Neural progenitor cell (in vitro differentiated cells): ENCODE results near the gene CALN1. TPM values are rescaled to one million over a fixed set of nuclear protein-coding genes. Genes with fewer than 3 reads are reported as not detected.

ENCODE experiments used
- DNase-seq: peaks from one replicate; pipeline ENCODE4 v3.0.0-alpha.2; 2016; ENCODE audit warnings: low spot score
- H2AFZ ChIP-seq: fragments of 200-600 bp; sonication (generic); replicated peaks from 2 replicates; pipeline ENCODE4 v1.6.1; 2016; ENCODE audit warnings: antibody characterized with exemption
- H3F3A ChIP-seq: fragments of 200-600 bp; sonication (generic); 2 replicates; pipeline ENCODE4 v1.6.1; 2016; ENCODE audit warnings: antibody characterized with exemption, low read depth
- H3K27ac ChIP-seq: fragments of 200-600 bp; sonication (generic); 2 replicates; pipeline ENCODE4 v1.5.1; 2016; ENCODE audit warnings: mild to moderate bottlenecking
- H3K27me3 ChIP-seq: fragments of 200-600 bp; sonication (generic); 2 replicates; pipeline ENCODE4 v1.6.1; 2016; ENCODE audit warnings: mild to moderate bottlenecking, moderate library complexity
- H3K36me3 ChIP-seq: fragments of 200-600 bp; sonication (generic); 2 replicates; pipeline ENCODE4 v1.5.1; 2016
- H3K4me1 ChIP-seq: fragments of 200-600 bp; sonication (generic); 2 replicates; pipeline ENCODE4 v1.6.1; 2016; ENCODE audit warnings: mixed run types
- H3K4me2 ChIP-seq: fragments of 200-600 bp; sonication (generic); 2 replicates; pipeline ENCODE4 v1.6.1; 2016
- H3K4me3 ChIP-seq: fragments of 200-600 bp; sonication (generic); 2 replicates; pipeline ENCODE4 v1.5.1; 2016
- H3K79me2 ChIP-seq: fragments of 200-600 bp; sonication (generic); 2 replicates; pipeline ENCODE4 v1.6.1; 2016; ENCODE audit warnings: low read depth
- H3K9ac ChIP-seq: fragments of 200-600 bp; sonication (generic); 2 replicates; pipeline ENCODE4 v1.6.1; 2016
- H3K9me3 ChIP-seq: fragments of 200-600 bp; sonication (generic); 2 replicates; pipeline ENCODE4 v1.5.1; 2016; ENCODE audit warnings: low read depth
- H4K20me1 ChIP-seq: fragments of 200-600 bp; sonication (generic); 2 replicates; pipeline ENCODE4 v1.6.1; 2016; ENCODE audit warnings: low read depth
- H3K27ac Mint-ChIP-seq: 3 replicates; pipeline ENCODE4 v1.8.0; 2021; ENCODE audit warnings: mixed read lengths
- H3K27me3 Mint-ChIP-seq: 2 replicates; pipeline ENCODE4 v1.8.0; 2022; ENCODE audit warnings: low read depth, mild to moderate bottlenecking, inconsistent platforms, moderate library complexity, mixed read lengths; ENCODE audit not compliant: insufficient read depth
- H3K36me3 Mint-ChIP-seq: 3 replicates; pipeline ENCODE4 v1.8.0; 2021; ENCODE audit warnings: mixed read lengths
- H3K4me1 Mint-ChIP-seq: 3 replicates; pipeline ENCODE4 v1.8.0; 2021; ENCODE audit warnings: mixed read lengths
- H3K4me3 Mint-ChIP-seq: 3 replicates; pipeline ENCODE4 v1.8.0; 2021; ENCODE audit warnings: mild to moderate bottlenecking, moderate library complexity, mixed read lengths
- H3K9me3 Mint-ChIP-seq: 3 replicates; pipeline ENCODE4 v1.8.0; 2020; ENCODE audit warnings: mixed read lengths
- CTCF ChIP-seq: fragments of 200-600 bp; sonication (generic); IDR thresholded peaks from 2 replicates; pipeline ENCODE4 v1.5.1; 2017; ENCODE audit warnings: antibody characterized with exemption, mild to moderate bottlenecking
- EZH2 ChIP-seq: fragments of 200-600 bp; sonication (generic); IDR thresholded peaks from 2 replicates; pipeline ENCODE4 v1.6.1; 2017; ENCODE audit warnings: antibody characterized with exemption, mild to moderate bottlenecking, moderate library complexity
- EZH2phosphoT487 ChIP-seq: fragments of 200-600 bp; sonication (generic); IDR thresholded peaks from 2 replicates; pipeline ENCODE4 v1.6.1; 2017; ENCODE audit warnings: antibody characterized with exemption
- total RNA-seq: library from RNA; depleted of rRNA; stranded (reverse); fragments of >200 nt; gene quantifications from 2 replicates; pipeline ENCODE4 v1.2.3, GENCODE V29; 2015; ENCODE audit warnings: low replicate concordance

Gene CALN1
- total RNA-seq, 1 donor from 2014 or later, result 3.1 TPM

GRCh38 chr7:72337390-72338167 lies 74.6 kb downstream of the CALN1 start:
- no peaks in the 10 kb centered on the region for H3K79me2 ChIP-seq
- peaks cover 17% of the 10 kb centered on the region for H3K4me1 ChIP-seq
- DNase-seq, result no peak
- peaks cover 7% of the 10 kb centered on the region for H3K4me1 Mint-ChIP-seq
- peak overlapping the region; percentile 100 for H3K4me2 ChIP-seq
- no peak overlapping the region for H3K9ac ChIP-seq
- H3K27me3 ChIP-seq, result peaks cover 64% of the 10 kb centered on the region
- no peaks in the 10 kb centered on the region for H4K20me1 ChIP-seq
- H3K9me3 Mint-ChIP-seq, result peaks cover 18% of the 10 kb centered on the region
- H3K27ac Mint-ChIP-seq, result no peak overlapping the region
- peaks cover 38% of the 10 kb centered on the region for H3K27me3 Mint-ChIP-seq
- peaks cover 11% of the 10 kb centered on the region for H3F3A ChIP-seq
- no peaks in the 10 kb centered on the region for H3K36me3 ChIP-seq
- no peaks in the 10 kb centered on the region for H3K9me3 ChIP-seq
- H3K36me3 Mint-ChIP-seq, result peaks cover 3% of the 10 kb centered on the region
- peak overlapping the region; percentile 100 for H2AFZ ChIP-seq
- H3K27ac ChIP-seq, result no peak overlapping the region
- peak overlapping the region; percentile 87 for H3K4me3 Mint-ChIP-seq
- peak overlapping the region; percentile 87 for H3K4me3 ChIP-seq
- TF ChIP-seq EZH2phosphoT487 (no peak), CTCF (no peak), EZH2 (no peak)

- no peak for TF ChIP-seq CTCF
- no peak for TF ChIP-seq EZH2phosphoT487
- TF ChIP-seq EZH2, result peak; percentile 54
- Histone ChIP-seq H3K27ac (no peak overlapping the region), H3K4me1 (peaks cover 17% of the 10 kb centered on the region), H4K20me1 (no peaks in the 10 kb centered on the region), H3K9me3 (no peaks in the 10 kb centered on the region), H3K36me3 (no peaks in the 10 kb centered on the region), H3K27me3 (peaks cover 64% of the 10 kb centered on the region), H3K9ac (no peak overlapping the region), H2AFZ (peak overlapping the region; percentile 100), H3K4me2 (peak overlapping the region; percentile 100), H3K4me3 (peak overlapping the region; percentile 87), H3K79me2 (no peaks in the 10 kb centered on the region), H3F3A (peaks cover 11% of the 10 kb centered on the region)
- Mint-ChIP-seq H3K27me3 (peaks cover 38% of the 10 kb centered on the region), H3K36me3 (peaks cover 3% of the 10 kb centered on the region), H3K27ac (no peak overlapping the region), H3K4me3 (peak overlapping the region; percentile 87), H3K4me1 (peaks cover 7% of the 10 kb centered on the region), H3K9me3 (peaks cover 23% of the 10 kb centered on the region)
- DNase-seq, result peak; percentile 77
These were observed 75.3 kb downstream of the CALN1 start for GRCh38 chr7:72336632-72337389.

- Histone ChIP-seq H3F3A (peaks cover 11% of the 10 kb centered on the region), H4K20me1 (no peaks in the 10 kb centered on the region), H3K27ac (no peak overlapping the region), H3K79me2 (no peaks in the 10 kb centered on the region), H3K4me2 (peak overlapping the region; percentile 100), H3K9me3 (no peaks in the 10 kb centered on the region), H2AFZ (peak overlapping the region; percentile 100), H3K36me3 (no peaks in the 10 kb centered on the region), H3K4me1 (peaks cover 17% of the 10 kb centered on the region), H3K27me3 (peaks cover 64% of the 10 kb centered on the region), H3K4me3 (peak overlapping the region; percentile 87), H3K9ac (no peak overlapping the region)
- peaks cover 7% of the 10 kb centered on the region for H3K4me1 Mint-ChIP-seq
- H3K27ac Mint-ChIP-seq, result no peak overlapping the region
- H3K9me3 Mint-ChIP-seq, result peaks cover 23% of the 10 kb centered on the region
- H3K36me3 Mint-ChIP-seq, result peaks cover 3% of the 10 kb centered on the region
- TF ChIP-seq EZH2 (peak; percentile 15), EZH2phosphoT487 (no peak), CTCF (no peak)
- peaks cover 38% of the 10 kb centered on the region for H3K27me3 Mint-ChIP-seq
- no peak for DNase-seq
- H3K4me3 Mint-ChIP-seq, result peak overlapping the region; percentile 79
These were observed 75.8 kb downstream of the CALN1 start for GRCh38 chr7:72336382-72336631.
